ENCODE results near the gene MYH11. TPM values are rescaled to one million over a fixed set of nuclear protein-coding genes. Genes with fewer than 3 reads are reported as not detected.

MYH11 gene
- total and polyA plus RNA-seq, 10 of the 15 experiments (the other 5 are each of a cell fraction or from before 2014, with no cell fraction given), result 0.01 to 1.9 (median 0.13) TPM; not detected in 1

- Histone ChIP-seq H3K79me2 (ENCODE audit: control insufficient read depth, insufficient read depth, low read length) (no peaks in the 10 kb centered on the region), H3K27ac (ENCODE audit: control insufficient read depth, insufficient read depth) (no peak overlapping the region), H3K27me3 (replicated peaks in 1 of 2; ENCODE audit: control insufficient read depth in 2 of 2, insufficient read depth in 2 of 2, low read length in 1 of 2) (no peaks in the 10 kb centered on the region; a peak in 1 of 4 replicates), H3K4me2 (ENCODE audit: control insufficient read depth, insufficient read depth) (no peak overlapping the region), H2AFZ (ENCODE audit: control insufficient read depth, low read depth, low read length) (no peak overlapping the region), H3K9me3 (replicated peaks; ENCODE audit: control insufficient read depth, insufficient read depth, low read length) (no peaks in the 10 kb centered on the region), H3K4me1 (ENCODE audit: control insufficient read depth, insufficient read depth, low read length) (no peaks in the 10 kb centered on the region), H4K20me1 (ENCODE audit: control insufficient read depth, insufficient read depth) (no peaks in the 10 kb centered on the region), H3K36me3 (ENCODE audit: control insufficient read depth in 2 of 2, insufficient read depth in 2 of 2, low read length in 1 of 2) (no peaks in the 10 kb centered on the region), H3K4me3 (no peak overlapping the region), H3K9ac (ENCODE audit: control insufficient read depth, insufficient read depth, low read length) (no peak overlapping the region)
- BruUV-seq (replicated peaks), result no TSS peak
- SMC1A ChIA-PET (ENCODE audit: uncharacterized antibody, unreplicated experiment), result interaction anchor here (1.0 kb wide), 1 partner anchor 15 kb away, joined by 3 read pairs; no protein-coding TSS in a partner anchor
- in situ Hi-C loops (cut with MboI) (loop anchor here (5.0 kb wide), 1 partner anchor 412 kb away; no protein-coding TSS in a partner anchor), intact Hi-C loops (cut with micrococcal nuclease; ENCODE audit: unreplicated experiment) (no loop called here)
- POLR2A ChIA-PET, result no interaction called here
- peak; percentile 24; the same call in 1 of the 3 replicates for ATAC-seq
- TF ChIP-seq PRDM15 (CRISPR knock-in tag; IDR thresholded peaks at IDR 0.05) (no peak), POLR2A (IDR thresholded peaks at IDR 0.05; ENCODE audit: low read depth, low read length) (no peak), ZBTB40 (IDR thresholded peaks at IDR 0.05; ENCODE audit: borderline replicate concordance) (peak; percentile 79), MAX (IDR thresholded peaks at IDR 0.05; ENCODE audit: low read depth, low read length) (no peak), NFYB (IDR thresholded peaks at IDR 0.05; ENCODE audit: insufficient read depth, low read depth, low read length) (peak; percentile 50), BRCA1 (IDR thresholded peaks at IDR 0.05; ENCODE audit: low read depth, low read length) (no peak), ATF3 (IDR thresholded peaks at IDR 0.05; ENCODE audit: borderline replicate concordance, extremely low read depth, low read depth, low read length) (no peak), FOXK2 (IDR thresholded peaks at IDR 0.05) (no peak)
- RAD21 ChIA-PET (ENCODE audit: unreplicated experiment), result interaction anchor here (1.0 kb wide), 1 partner anchor 9 kb away, joined by 3 read pairs; no protein-coding TSS in a partner anchor
- FAIRE-seq, result no peak
- CTCF ChIA-PET, result interaction anchor here (0.9 to 1.2 kb wide), 3 partner anchors 10 to 46 kb away, joined by 3 to 4 read pairs (median 3); no protein-coding TSS in a partner anchor
- peak; percentile 11 for DNase-seq (ENCODE audit: low read depth, low spot score)
Measured at GRCh38 chr16:15775209-15775608, 81.6 kb downstream of the MYH11 start.
